Lower leg skin (tissue), 4 donors: ENCODE data around the gene AGRN. TPM values are rescaled to one million over a fixed set of nuclear protein-coding genes. Genes with fewer than 3 reads are reported as not detected.

ENCODE experiments used
- DNase-seq, 2 donors: peaks; one replicate each; pipeline ENCODE4 v3.0.0-alpha.2; 2019; ENCODE audit warnings: low spot score in 2 of 2
- H3K4me3 ChIP-seq: fragments of 200-600 bp; sonication (generic); 2 replicates; pipeline ENCODE4 v1.5.1; 2017; ENCODE audit warnings: mild to moderate bottlenecking, low read depth; ENCODE audit not compliant: poor library complexity, severe bottlenecking
- CTCF ChIP-seq, 3 donors: fragments of 450-650 bp; IDR thresholded peaks; one replicate each; pipeline ENCODE4 v1.5.1; 2016; ENCODE audit warnings: antibody characterized with exemption in 3 of 3, mild to moderate bottlenecking in 3 of 3, moderate library complexity in 2 of 3
- POLR2A ChIP-seq, 2 donors: fragments of 450-650 bp; IDR thresholded peaks; one replicate each; pipeline ENCODE4 v1.6.1; 2016 to 2017; ENCODE audit warnings: antibody characterized with exemption in 2 of 2, mild to moderate bottlenecking in 1 of 2, moderate library complexity in 1 of 2
- WGBS, 2 donors: methylation state at CpG; one replicate each; pipeline ENCODE4 v1.1.5; 2018; 5-methylcytosine and 5-hydroxymethylcytosine counted together
- intact Hi-C: fragments of 100-400 bp; cut with DNase I; formaldehyde crosslinking; loops from one replicate; pipeline ENCODE4 v1.15.0; 2023; ENCODE audit warnings: low total_unique reads
- total RNA-seq, 4 donors: library from RNA; depleted of rRNA; stranded (reverse); fragments of >200 nt; gene quantifications; one replicate each; pipeline ENCODE4 v1.1.0, GENCODE V29; 2016

AGRN gene
- total RNA-seq, 4 donors from 2014 or later = 36.9 to 55.8 (median 54.6) TPM

GRCh38 chr1:978069-978834 is 41.7 kb upstream of the AGRN start:
- WGBS, 2 donors = 62 to 72% methylated on average over 20 to 25 of the region's 44 CpGs
- H3K4me3 ChIP-seq = no peak overlapping the region
- intact Hi-C loops = no loop called here
- no peak for DNase-seq
- TF ChIP-seq CTCF (IDR thresholded peaks at IDR 0.05) (no peak), POLR2A (IDR thresholded peaks at IDR 0.05) (no peak)

GRCh38 chr1:978835-979743 is 40.8 kb upstream of the AGRN start:
- 84 to 88% methylated on average over 16 to 52 of the region's 60 CpGs for WGBS, 2 donors
- no peak for TF ChIP-seq CTCF (IDR thresholded peaks at IDR 0.05)
- TF ChIP-seq POLR2A (IDR thresholded peaks at IDR 0.05) = no peak
- intact Hi-C loops = no loop called here
- no peak for DNase-seq
- no peak overlapping the region for H3K4me3 ChIP-seq

- no peak overlapping the region for H3K4me3 ChIP-seq
- TF ChIP-seq POLR2A (IDR thresholded peaks at IDR 0.05) = no peak
- TF ChIP-seq CTCF (IDR thresholded peaks at IDR 0.05) = no peak
- DNase-seq = no peak
- intact Hi-C loops = no loop called here
- 56 to 64% methylated on average over 9 of the region's 9 CpGs for WGBS, 2 donors
These were observed 40.2 kb upstream of the AGRN start for GRCh38 chr1:979744-980072.

GRCh38 chr1:980137-980571 is 39.8 kb upstream of the AGRN start:
- 46 to 54% methylated on average over 11 to 13 of the region's 13 CpGs for WGBS, 2 donors
- intact Hi-C loops = no loop called here
- no peak overlapping the region for H3K4me3 ChIP-seq
- no peak for DNase-seq
- TF ChIP-seq POLR2A (IDR thresholded peaks at IDR 0.05) (no peak), CTCF (IDR thresholded peaks at IDR 0.05) (no peak)

- no peak for DNase-seq
- intact Hi-C loops = no loop called here
- WGBS, 2 donors = 64 to 68% methylated on average over 23 to 28 of the region's 35 CpGs
- no peak overlapping the region for H3K4me3 ChIP-seq
- TF ChIP-seq POLR2A (IDR thresholded peaks at IDR 0.05) = no peak
- no peak for TF ChIP-seq CTCF (IDR thresholded peaks at IDR 0.05)
These were observed 39.1 kb upstream of the AGRN start for GRCh38 chr1:980602-981395.
